Amniotic stem cell (primary cell): ENCODE data around the gene WNT5A.
"Not testable (repeated sequence)": the region's sequence is repeated elsewhere in the genome, so short reads cannot be mapped to it uniquely, and the experiment has no call there.

Experiments used
- DNase-seq: peaks from one replicate; lab custom pipeline; 2025; lab: John Stamatoyannopoulos, UW

WNT5A gene

GRCh38 chr3:55505776-55506175 is 18.7 kb upstream of the WNT5A start:
- no peak for DNase-seq

DNA sequence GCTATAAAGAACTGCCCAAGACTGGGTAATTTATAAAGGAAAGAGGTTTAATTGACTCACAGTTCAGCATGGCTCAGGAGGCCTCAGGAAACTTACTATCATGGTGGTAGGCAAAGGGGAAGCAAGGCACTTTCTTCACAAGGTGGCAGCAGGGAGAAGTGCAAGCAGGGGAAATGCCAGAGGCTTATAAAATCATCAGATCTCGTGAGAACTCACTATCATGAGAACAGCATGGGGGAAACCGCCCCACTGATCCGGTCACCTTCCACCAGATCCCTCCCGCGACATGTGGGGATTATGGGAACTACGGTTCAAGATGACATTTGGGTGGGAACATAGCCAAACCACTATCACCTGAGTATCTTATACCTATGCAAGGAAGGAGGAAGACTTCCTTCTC is 18.0 kb upstream of the WNT5A start:
- DNase-seq: not testable (repeated sequence)

DNA sequence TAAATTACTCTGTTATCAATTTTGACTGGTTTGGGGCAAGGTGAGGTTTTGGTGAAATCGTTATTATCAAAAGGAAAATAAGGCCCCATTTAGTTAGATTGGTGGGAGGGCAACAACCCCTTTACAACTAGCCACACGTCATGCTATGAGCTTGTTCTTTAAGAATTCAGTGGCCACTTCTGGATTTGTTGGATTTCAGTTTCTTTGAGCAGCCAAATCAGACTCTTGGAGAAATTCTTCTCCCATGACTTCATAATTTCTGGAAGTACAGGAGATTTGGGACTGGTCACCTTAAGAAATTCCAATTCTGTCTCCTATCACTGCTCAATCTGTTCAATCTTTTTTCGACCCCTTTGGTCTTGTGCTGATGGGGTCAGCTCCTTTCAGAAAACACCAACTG is 14.8 kb upstream of the WNT5A start:
- DNase-seq: no peak

DNA sequence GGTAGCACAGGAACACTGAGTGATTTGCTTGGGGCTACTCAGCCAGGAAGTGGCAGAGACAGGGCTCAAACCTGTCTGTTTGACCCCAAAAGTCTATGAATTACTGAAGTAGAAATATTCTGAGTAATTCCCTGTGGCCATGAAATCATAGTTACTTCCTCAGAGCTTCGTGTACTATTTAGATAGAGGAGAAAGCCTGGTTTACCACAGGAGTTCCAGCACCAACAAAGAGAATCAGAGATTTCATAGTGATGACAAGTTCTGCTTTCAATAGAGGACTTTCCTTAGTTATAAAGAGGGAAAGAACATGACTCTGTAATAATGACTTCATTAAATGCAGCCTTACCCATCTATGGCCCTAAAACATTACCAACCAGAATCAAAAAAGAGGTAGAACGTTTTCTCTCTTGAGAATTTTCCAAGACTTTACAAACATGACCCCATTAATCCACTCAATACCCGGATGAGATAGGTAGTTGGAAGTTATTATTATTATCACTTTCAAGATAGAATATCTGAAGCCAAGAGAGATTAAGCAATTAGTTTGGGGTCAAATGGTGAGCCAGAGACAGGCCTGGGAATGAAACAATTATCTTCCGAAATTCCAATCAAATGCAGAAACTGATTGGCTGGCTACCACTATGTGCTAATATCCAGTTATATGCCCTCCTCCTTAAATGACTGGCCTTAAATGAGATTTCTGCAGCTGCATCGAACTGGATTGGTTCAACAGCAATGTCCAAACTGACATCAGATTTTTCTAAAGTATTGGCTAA is 13.6 kb upstream of the WNT5A start:
- DNase-seq: no peak

DNA sequence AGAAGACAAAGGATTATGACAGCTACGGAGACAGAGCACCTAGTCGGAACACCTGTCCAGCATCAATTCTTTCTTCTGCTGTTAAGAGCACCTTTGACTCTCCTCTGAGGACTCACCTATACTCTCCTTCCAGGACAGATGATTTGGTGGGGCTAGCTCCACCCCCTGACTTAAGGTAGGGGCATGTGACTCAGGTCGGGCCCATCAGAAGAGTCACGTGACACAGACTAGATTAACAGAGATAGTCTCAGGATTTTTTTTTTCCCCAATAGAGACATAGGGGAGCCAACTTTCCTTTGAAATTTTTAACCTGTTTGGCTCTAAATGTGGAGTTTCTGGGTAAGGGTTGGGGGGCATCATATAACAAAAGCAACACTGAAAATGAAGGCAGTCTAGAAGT is 11.4 kb upstream of the WNT5A start:
- no peak for DNase-seq

DNA sequence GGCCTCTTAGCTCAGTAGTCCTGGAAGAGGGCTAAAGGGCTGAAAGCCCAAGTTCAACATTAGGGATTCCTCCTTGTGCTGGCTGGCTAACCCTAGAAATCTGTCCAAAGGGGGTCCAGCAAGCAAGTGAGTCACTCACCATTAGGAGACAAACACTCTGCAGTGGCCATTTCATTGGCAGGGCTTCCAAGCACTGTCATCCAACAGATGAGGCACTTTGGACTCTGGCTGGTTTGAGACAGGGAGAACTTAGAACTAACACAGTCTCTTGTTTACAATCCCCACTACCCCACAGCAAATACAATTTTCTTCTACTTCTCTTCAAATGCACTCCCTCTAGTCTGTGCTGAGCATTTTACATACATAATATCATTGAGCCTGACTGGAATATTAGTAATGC is 10.1 kb upstream of the WNT5A start:
- no peak for DNase-seq

DNA sequence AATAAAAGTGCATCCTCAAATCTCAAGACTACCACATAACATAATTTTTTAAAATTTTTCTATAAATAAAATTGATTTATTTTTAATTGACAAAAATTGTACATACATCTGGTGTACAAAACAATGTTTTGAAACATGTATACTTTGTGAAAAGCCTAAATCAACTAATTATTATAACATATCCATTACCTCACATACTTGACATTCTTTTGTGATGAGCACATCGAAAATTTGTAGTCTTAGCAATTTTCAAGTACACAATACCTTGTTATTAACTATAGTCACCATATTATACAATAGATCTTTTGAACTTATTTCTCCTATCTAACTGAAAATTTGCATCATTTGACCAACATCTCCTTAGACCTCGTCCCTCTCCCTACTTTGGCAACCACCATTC is 7.9 kb upstream of the WNT5A start:
- no peak for DNase-seq

- DNase-seq: no peak
Measured at GRCh38 chr3:55492976-55493375, 5.9 kb upstream of the WNT5A start.

GRCh38 chr3:55491296-55491816 is 4.2 kb upstream of the WNT5A start:
- DNase-seq: no peak

DNA sequence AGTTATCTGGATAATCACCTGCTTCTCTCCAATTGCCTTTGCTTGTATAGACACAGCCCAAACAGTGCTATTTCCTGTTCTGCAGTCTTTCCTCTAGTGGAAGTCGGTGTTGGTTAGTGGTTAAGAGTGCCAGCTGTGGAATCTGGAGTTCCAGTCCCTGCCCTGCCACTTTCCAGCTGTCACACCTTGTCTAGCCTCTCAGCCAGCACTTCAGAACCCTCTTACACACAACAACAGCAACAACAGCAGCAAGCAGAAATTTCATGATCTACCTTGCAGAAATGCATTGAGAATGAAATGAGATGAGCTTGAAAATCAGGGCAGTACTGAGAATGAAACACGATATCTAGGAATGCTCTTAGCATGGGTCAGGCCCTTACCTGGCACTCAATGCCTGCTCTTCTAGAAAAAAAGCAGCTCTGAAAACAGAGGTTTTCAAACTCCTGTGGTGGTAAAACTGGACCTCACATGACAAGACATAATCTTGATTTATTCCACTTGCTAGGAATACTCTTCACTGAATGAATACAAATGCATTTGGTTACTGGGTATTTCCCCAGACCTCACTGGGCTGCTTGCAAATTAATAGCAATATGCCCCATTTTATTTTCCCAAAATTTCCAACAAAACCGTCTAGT is 3.3 kb upstream of the WNT5A start:
- DNase-seq: no peak

DNA sequence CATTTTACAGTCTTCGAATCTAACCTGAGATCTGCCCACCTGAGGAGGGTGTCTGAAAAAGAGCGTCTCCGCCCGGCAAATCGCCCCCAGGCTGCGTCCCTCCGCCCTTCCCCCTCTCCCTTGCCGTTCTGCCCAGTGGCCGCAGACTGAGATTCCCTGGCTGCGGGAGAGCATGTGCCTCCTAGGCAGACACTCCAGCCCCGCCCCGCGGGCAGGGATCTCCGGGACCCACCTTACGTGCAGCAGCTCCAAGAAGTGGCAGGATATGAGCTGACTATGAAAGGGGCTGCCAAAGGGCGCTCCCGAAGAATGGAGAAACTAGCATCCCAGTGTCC is 2.7 kb upstream of the WNT5A start:
- DNase-seq: no peak

DNA sequence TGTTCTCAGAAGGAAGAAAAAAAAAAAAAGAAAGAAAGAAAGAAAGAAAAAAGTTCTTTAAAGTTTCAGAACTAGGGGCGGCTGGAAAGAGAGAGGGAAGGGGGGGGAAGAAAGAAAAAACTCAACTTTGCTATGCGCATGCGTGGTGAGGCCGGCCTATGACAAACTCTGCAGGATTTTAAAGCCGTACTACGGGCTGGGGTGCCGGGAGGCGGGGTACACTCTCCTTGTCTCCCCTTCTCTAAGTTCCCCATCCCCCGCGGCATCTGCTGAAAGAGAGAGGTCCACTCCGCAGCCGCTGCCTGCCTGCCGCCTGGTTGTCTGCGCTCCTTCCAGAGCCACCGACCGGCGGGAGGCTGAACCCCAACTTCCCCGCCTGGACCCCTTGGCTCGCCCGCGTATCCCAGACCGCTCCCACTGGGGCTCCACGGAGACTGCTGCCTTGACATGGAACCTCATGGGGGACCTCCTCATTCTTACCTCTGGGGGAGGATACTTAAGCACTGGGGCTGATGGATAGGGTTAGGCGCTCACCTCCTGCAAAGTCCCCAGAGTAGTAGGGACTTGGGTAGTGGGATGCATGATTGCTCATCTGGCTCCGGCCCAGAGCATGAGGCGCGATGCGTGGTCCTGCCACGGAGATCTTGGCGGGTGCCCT is 1.4 kb upstream of the WNT5A start:
- DNase-seq: peak; percentile 74

DNA sequence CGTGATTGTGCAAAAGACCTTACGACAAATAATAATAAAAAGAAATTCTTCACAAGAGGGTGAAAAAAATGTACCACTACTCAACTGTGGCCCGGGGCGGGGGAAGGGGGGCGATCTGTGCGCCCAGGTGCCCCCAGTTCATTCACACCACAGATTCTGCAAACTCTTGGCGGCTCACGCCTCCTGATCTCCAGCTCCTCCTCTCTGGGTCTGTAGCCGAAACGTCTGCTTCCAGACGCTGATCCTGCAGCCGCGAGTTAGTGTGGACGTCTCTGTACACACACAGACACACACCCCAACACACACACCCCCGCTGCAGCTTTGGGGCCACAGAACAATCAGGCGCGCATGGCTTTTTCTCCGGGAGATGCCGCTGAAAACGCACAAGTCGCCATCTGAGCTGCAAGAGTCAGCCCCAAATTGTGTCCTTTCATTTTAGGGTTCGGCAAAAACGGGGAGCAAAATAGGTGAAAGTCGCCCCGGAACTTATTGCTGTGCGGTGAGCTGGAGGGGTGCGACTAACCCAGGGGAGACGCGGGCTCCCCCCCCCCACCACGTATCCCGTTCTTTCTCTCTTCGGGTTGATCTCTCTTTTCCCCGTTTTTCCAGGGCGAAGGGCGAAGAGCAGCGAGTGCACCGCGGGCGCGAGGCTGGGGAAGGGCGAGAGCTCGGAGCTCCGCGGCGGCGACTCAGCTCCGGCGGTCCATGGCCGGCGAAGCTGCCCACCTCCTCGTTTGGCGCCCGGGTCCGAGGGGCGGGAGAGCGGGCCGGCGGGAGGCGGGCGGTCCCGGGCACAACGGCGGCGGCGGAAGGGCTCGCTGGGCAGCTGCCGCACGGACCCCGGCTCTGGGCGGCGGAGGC is 505 bp upstream of the WNT5A start:
- DNase-seq: no peak

DNA sequence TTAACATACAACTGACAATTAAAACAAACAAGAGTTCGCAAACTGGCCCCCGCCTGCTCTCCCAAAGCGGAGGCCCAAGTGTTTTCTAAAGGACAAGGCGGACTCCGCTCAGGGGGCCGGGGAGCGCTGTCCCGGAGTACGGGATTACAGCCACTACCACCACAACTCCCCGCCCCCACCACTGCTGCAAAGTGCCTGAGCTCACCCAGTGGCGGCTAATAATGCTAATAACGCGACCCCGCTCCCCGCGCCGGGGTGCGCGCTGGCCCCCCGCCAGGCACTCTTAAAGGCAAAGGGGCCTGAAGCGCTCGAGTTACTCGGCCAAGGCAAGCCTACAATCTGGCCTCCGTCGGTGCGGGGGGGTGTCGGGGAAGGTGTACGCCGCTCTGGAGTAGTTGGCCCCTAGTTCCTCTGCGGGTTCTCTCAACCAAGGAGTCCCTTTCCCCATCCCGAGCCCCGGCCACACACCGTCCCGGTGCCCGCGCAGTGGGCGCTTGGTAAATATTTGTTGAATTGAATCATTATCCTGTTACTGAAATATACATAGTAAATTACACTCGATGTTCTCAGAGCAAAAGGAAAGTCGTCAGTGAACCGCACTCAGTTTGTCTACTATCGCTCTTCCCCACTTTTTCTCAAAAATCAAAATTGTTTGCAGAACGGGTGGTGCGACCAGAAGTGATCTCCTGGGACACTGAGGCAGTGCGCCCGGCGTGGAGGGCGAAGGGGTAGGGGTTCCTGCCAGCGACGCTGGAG is 827 bp downstream of the WNT5A start:
- no peak for DNase-seq

DNA sequence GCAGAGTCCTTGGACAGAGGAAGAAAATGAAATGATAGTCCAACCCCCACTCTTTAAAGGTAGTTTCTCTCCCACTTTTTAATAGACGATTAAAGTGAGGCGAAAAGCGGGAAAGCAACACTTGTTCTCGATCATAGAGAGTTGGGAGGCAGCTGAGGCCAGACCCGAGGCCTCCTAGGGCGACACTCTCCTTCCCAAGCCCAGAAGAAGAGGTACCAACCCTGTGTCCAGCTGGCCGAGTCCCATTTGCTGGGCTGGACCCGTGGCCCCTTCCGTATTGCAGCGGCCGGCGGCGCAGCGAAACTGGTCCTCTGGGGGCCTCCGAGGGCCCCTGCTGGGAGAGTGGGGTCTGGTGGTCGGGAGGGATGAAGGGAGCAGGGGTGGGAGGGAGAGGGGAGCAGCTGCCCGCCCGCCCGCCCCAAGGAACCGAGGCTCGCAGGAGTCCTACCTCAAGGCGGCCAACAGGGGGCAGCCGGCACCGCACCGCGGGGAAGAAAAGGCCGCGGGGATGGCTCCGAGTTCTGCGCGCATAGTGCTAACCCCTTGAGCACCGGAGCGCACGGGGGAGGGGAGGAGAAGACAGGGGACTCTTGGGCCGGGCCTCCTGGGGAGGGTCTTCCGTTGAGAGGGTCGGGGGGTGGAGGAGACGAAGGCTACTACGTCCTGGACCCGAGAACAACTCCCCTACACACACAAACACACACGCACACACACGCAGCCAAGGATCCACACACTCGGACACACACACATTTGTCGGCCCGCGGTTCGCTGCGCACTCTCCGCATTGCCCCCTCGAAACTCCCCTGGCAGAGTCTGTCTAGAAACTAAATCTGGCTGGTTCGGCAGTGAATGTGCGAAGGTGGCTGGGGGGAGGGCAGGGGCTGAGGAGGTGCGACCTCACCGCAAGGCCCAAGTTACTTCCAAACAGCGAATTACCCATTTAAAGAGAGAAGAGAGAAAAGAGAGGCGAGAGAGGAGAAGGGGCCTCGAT is 2.0 kb downstream of the WNT5A start:
- DNase-seq: peak; percentile 68

DNA sequence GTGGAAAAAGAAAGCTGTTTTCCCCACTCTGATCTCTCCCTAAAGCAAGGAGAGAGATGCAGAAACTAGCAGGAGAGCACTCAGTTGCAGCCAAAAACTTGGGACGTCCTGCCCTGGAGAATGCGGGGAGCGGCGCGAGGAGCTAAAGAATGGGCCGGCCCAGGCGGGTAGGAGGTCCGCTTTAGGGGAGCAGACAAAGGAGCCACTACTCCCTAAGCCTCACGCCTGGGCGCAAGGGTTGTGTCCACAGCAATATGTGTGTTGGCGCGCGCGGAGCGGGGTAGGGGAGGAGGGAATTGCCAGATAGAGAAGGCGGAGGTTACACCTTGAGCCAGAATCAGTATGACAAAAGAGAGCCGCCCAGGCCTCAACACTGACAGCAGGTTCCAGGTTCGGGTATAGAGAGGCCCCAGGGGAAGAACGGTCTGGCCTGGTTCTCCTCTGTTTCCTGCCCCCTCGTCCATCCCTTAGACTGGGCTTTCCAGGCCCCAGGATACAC is 2.9 kb downstream of the WNT5A start:
- no peak for DNase-seq

DNA sequence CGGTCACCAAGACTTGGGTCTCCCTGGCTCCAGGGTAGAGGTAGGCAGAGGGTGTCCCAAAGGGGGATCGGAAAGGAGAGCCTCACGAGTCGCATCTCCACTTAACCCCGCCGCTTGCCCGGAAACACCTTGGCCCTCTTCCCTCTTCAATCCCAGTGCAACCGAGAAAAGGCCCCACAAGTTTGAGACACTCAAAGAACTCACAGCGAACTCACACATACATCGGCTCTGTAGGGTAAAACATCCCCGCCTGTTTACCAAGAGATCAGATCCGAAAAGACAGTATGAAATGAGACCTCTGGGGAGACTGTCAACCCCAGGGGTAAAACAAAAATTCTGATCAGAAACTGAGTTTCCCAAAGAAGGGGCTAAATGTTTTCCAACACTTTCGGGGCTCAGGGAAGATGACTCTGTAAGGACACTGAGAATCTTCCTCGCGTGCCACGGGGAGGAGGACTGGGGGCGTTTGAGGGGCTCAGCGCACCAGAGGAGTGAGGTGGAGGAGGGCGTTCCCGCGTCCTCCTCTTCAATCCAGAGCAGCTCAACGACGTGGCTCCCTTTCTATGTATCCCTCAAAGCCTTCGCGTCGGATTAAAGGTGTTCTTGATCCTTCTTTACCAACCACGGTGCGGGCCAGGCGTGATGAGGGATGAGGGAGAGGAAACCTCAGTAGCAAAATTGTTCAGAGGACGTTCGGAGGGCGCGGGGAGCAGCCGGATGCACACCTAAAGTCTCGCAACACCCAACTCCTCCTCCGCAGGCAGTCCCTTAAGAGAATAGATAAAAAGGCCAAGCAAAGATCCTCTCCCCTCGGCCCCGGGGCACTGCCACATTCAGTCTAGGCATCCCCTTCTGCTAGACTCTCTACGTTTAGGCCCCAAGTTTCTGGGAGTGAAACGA is 3.7 kb downstream of the WNT5A start:
- DNase-seq: no peak

- peak; percentile 59 for DNase-seq
Measured at GRCh38 chr3:55482496-55483195, 4.5 kb downstream of the WNT5A start.
